Sigmoid colon (tissue), 7 donors: ENCODE data around the gene LEMD2. TPM values are rescaled to one million over a fixed set of nuclear protein-coding genes. Genes with fewer than 3 reads are reported as not detected.

ENCODE experiments used
- DNase-seq: peaks from one replicate; pipeline ENCODE4 v3.0.0-alpha.2; 2019
- H3K27ac ChIP-seq, 4 donors: fragments of 200-600 bp; sonication (generic); one replicate each; pipeline ENCODE4 v1.5.1; 2016 to 2019; ENCODE audit warnings: mild to moderate bottlenecking in 1 of 4
- H3K27me3 ChIP-seq, 3 donors: fragments of 200-600 bp; sonication (generic); one replicate each; pipeline ENCODE4 v1.5.1; 2019; ENCODE audit warnings: mild to moderate bottlenecking in 1 of 3
- H3K36me3 ChIP-seq, 4 donors: fragments of 200-600 bp; sonication (generic); one replicate each; pipeline ENCODE4 v1.5.1; 2016 to 2019
- H3K4me1 ChIP-seq, 4 donors: fragments of 200-600 bp; sonication (generic); one replicate each; pipeline ENCODE4 v1.5.1; 2017 to 2019
- H3K4me3 ChIP-seq, 4 donors: fragments of 200-600 bp; sonication (generic); one replicate each; pipeline ENCODE4 v1.5.1; 2017 to 2019; ENCODE audit warnings: mild to moderate bottlenecking in 2 of 4, moderate library complexity in 1 of 4
- H3K9me3 ChIP-seq, 4 donors: fragments of 200-600 bp in 3 of 4; sonication (generic) in 3 of 4; one replicate each; pipeline versions ENCODE4 v1.5.1 to v1.6.1; 2013 to 2019
- CTCF ChIP-seq, 4 experiments: fragments of 450-650 bp in 3 of 4; fragments of 200-600 bp in 1 of 4; IDR thresholded peaks; one replicate each; pipeline ENCODE4 v1.5.1; 2016 to 2019; ENCODE audit warnings: antibody characterized with exemption in 4 of 4, mild to moderate bottlenecking in 3 of 4, moderate library complexity in 2 of 4
- EP300 ChIP-seq, 4 donors: sonication (generic); formaldehyde crosslinking; IDR thresholded peaks; one replicate each; pipeline ENCODE4 v1.6.1; 2017; ENCODE audit warnings: antibody characterized with exemption in 4 of 4
- POLR2A ChIP-seq, 2 donors: fragments of 450-650 bp; IDR thresholded peaks; one replicate each; pipeline ENCODE4 v1.6.1; 2016; ENCODE audit warnings: antibody characterized with exemption in 2 of 2, mild to moderate bottlenecking in 2 of 2, moderate library complexity in 2 of 2
- POLR2AphosphoS5 ChIP-seq, 4 donors: sonication (generic); formaldehyde crosslinking; IDR thresholded peaks; one replicate each; pipeline ENCODE4 v1.6.1; 2017; ENCODE audit warnings: antibody characterized with exemption in 4 of 4
- WGBS, 2 donors: extraction: QIAGEN DNeasy Blood & Tissue Kit; methylation state at CpG; one replicate each; pipeline ENCODE4 v1.1.7; 2013; 5-methylcytosine and 5-hydroxymethylcytosine counted together
- intact Hi-C: fragments of 100-400 bp; cut with DNase I; formaldehyde crosslinking; loops from one replicate; pipeline ENCODE4 v1.15.1; 2023
- polyA plus RNA-seq, 3 donors: library from polyadenylated mRNA; stranded (reverse); fragments of 200-250 nt; gene quantifications; one replicate each; pipeline ENCODE4 v1.2.3, GENCODE V29; 2013
- total RNA-seq, 4 donors: library from RNA; depleted of rRNA; stranded (reverse); fragments of >200 nt; gene quantifications; one replicate each; pipeline ENCODE4 v1.1.0, GENCODE V29; 2016
- donor health status: healthy with polysubstance abuse.
- donor health status: Bipolar disorder and iron deficiency.
- donor health status: healthy.

Gene LEMD2
- total and polyA plus RNA-seq, 7 donors: 17.6 to 71.6 (median 38.3) TPM

GRCh38 chr6:33756211-33756954 lies 32.5 kb downstream of the LEMD2 start:
- peaks cover 0 to 11% (median 5%) of the 10 kb centered on the region in 4 donors for H3K4me1 ChIP-seq
- TF ChIP-seq CTCF (IDR thresholded peaks at IDR 0.05): no peak
- TF ChIP-seq EP300 (IDR thresholded peaks at IDR 0.05): no peak
- no peak for TF ChIP-seq POLR2AphosphoS5 (IDR thresholded peaks at IDR 0.05)
- no peak for TF ChIP-seq POLR2A (IDR thresholded peaks at IDR 0.05)
- intact Hi-C loops: no loop called here
- WGBS, 2 donors: 65 to 84% methylated on average over 12 of the region's 12 CpGs
- no peaks in the 10 kb centered on the region for H3K27me3 ChIP-seq
- H3K4me3 ChIP-seq: no peak overlapping the region
- no peak overlapping the region for H3K27ac ChIP-seq
- no peak for DNase-seq
- H3K9me3 ChIP-seq: no peaks in the 10 kb centered on the region
- H3K36me3 ChIP-seq: no peaks in the 10 kb centered on the region

GRCh38 chr6:33755070-33755869 lies 33.7 kb downstream of the LEMD2 start:
- DNase-seq: no peak
- no peaks in the 10 kb centered on the region for H3K9me3 ChIP-seq
- H3K4me3 ChIP-seq: no peak overlapping the region
- H3K27ac ChIP-seq: no peak overlapping the region
- TF ChIP-seq CTCF (IDR thresholded peaks at IDR 0.05) (no peak), POLR2A (IDR thresholded peaks at IDR 0.05) (no peak), POLR2AphosphoS5 (IDR thresholded peaks at IDR 0.05) (no peak), EP300 (IDR thresholded peaks at IDR 0.05) (no peak)
- 78 to 82% methylated on average over 13 of the region's 13 CpGs for whole genome bisulfite sequencing, 2 donors
- H3K4me1 ChIP-seq: peaks cover 0 to 6% (median 2%) of the 10 kb centered on the region in 4 donors
- intact Hi-C loops: no loop called here
- no peaks in the 10 kb centered on the region for H3K27me3 ChIP-seq
- no peaks in the 10 kb centered on the region for H3K36me3 ChIP-seq

- WGBS, 2 donors: 89 to 90% methylated on average over 11 of the region's 11 CpGs
- H3K27ac ChIP-seq: no peak overlapping the region
These were observed 34.7 kb downstream of the LEMD2 start for GRCh38 chr6:33754222-33754621.

GRCh38 chr6:33752646-33753015 lies 36.3 kb downstream of the LEMD2 start:
- H3K4me1 ChIP-seq: peaks cover 0 to 11% (median 3%) of the 10 kb centered on the region in 4 donors
- DNase-seq: no peak
- no peaks in the 10 kb centered on the region for H3K9me3 ChIP-seq
- no peak for TF ChIP-seq POLR2AphosphoS5 (IDR thresholded peaks at IDR 0.05)
- TF ChIP-seq CTCF (IDR thresholded peaks at IDR 0.05): no peak
- TF ChIP-seq POLR2A (IDR thresholded peaks at IDR 0.05): no peak
- no peak for TF ChIP-seq EP300 (IDR thresholded peaks at IDR 0.05)
- no peaks in the 10 kb centered on the region for H3K27me3 ChIP-seq
- no peak overlapping the region for H3K27ac ChIP-seq
- no peaks in the 10 kb centered on the region for H3K36me3 ChIP-seq
- intact Hi-C loops: no loop called here
- WGBS, 2 donors: 92 to 98% methylated on average over 1 of the region's 1 CpG
- H3K4me3 ChIP-seq: no peak overlapping the region

More at GRCh38 chr6:33754222-33754621, 34.7 kb downstream of the LEMD2 start:
- H3K27me3 ChIP-seq: no peaks in the 10 kb centered on the region
- TF ChIP-seq POLR2A (IDR thresholded peaks at IDR 0.05) (no peak), CTCF (IDR thresholded peaks at IDR 0.05) (no peak), POLR2AphosphoS5 (IDR thresholded peaks at IDR 0.05) (no peak), EP300 (IDR thresholded peaks at IDR 0.05) (no peak)
- H3K36me3 ChIP-seq: no peaks in the 10 kb centered on the region
- H3K4me3 ChIP-seq: no peak overlapping the region
- intact Hi-C loops: no loop called here
- no peak for DNase-seq
- H3K4me1 ChIP-seq: peaks cover 0 to 6% (median 2%) of the 10 kb centered on the region in 4 donors
- H3K9me3 ChIP-seq: no peaks in the 10 kb centered on the region
